Activated CD4-positive, alpha-beta memory T cell treated with anti-CD3 and anti-CD28 coated beads, Interleukin-2, amount 10 ng/mL, durations not matched to agents 7 days and 5 days (primary cell): ENCODE results near the gene BRCA2. TPM values are rescaled to one million over a fixed set of nuclear protein-coding genes. Genes with fewer than 3 reads are reported as not detected.

Experiments used
- CTCF ChIA-PET: fragments of 350-600 bp; sonication (Branson Sonifier 250); formaldehyde crosslinking; loops from one replicate; lab custom pipeline; 2021; ENCODE audit warnings: antibody characterized with exemption, inconsistent platforms; lab: Charles Lee
- POLR2A ChIA-PET: fragments of 350-600 bp; sonication (Branson Sonifier 250); formaldehyde crosslinking; loops from one replicate; lab custom pipeline; 2021; ENCODE audit warnings: antibody characterized with exemption; lab: Charles Lee
- DNase-seq: peaks from one replicate; pipeline ENCODE4 v3.0.0-alpha.2; 2020
- H3K27ac Mint-ChIP-seq: one replicate; pipeline ENCODE4 v1.8.0; 2021; ENCODE audit warnings: mild to moderate bottlenecking, mixed read lengths
- H3K27me3 Mint-ChIP-seq: one replicate; pipeline ENCODE4 v1.8.0; 2021; ENCODE audit warnings: mixed read lengths
- H3K36me3 Mint-ChIP-seq: one replicate; pipeline ENCODE4 v1.8.0; 2021; ENCODE audit warnings: low read depth, mixed read lengths
- H3K4me1 Mint-ChIP-seq: one replicate; pipeline ENCODE4 v1.8.0; 2021; ENCODE audit warnings: mixed read lengths
- H3K4me3 Mint-ChIP-seq: one replicate; pipeline ENCODE4 v1.8.0; 2021; ENCODE audit warnings: mild to moderate bottlenecking, mixed read lengths
- H3K9me3 Mint-ChIP-seq: one replicate; pipeline ENCODE4 v1.8.0; 2021; ENCODE audit warnings: mixed read lengths
- total RNA-seq, 2 experiments: library from RNA; stranded (reverse); gene quantifications; one replicate each; pipeline ENCODE4 v1.2.3, GENCODE V29; 2021

Gene BRCA2
- total RNA-seq, 2 experiments from 2014 or later: 18.3 to 23.6 TPM

DNA sequence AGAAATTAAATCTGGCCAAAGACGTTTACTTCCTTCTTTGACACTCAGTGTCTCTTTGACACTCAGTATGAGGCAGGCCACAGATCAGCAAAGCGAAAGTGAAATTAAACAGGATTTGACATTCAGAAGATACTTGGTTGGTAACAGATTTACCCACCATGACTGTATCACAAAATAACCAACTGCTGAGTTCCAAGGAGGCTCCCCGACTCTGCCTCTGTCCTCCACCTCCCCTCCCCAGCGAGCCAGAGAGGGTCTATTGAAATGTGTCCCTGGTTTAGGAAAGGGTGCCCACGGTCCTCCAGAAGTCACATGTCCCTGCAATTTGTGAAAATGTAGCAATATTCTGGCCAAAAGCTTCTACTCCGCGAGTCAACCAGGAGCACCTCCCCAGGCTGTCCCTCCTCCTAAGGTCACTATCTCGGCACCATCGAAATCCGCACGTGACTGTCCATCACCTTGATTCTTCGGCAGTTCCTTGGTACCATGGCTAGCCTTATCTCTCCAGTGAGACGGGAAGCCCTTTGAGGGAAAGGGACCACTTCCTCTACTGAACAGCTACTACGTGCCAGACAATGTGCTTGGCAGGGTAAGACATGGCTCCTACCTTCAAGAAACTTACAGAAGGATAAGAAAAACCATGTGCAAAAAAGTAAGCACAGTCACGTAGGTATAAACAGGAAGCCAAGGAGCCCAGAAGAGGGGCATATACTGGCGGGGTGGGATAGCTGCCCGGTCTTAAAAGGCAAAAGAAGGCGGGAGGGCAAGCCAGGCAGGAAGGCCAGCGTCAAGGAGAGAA lies 111.1 kb downstream of the BRCA2 start:
- POLR2A ChIA-PET: interaction anchor here (0.8 to 5.6 kb wide), 12 partner anchors 10 to 1392 kb away, joined by 3 to 121 read pairs (median 4); partner anchors contain the start of genes BRCA2, N4BP2L2, RFC3 and ZAR1L
- peak overlapping the region; percentile 99 for H3K27ac Mint-ChIP-seq
- H3K36me3 Mint-ChIP-seq: peaks cover 52% of the 10 kb centered on the region
- H3K27me3 Mint-ChIP-seq: no peaks in the 10 kb centered on the region
- CTCF ChIA-PET: interaction anchor here (0.8 to 1.4 kb wide), 4 partner anchors 13 to 179 kb away, joined by 3 to 5 read pairs (median 4); partner anchors contain the start of gene N4BP2L2
- peak overlapping the region; percentile 99 for H3K4me3 Mint-ChIP-seq
- H3K9me3 Mint-ChIP-seq: peaks cover 2% of the 10 kb centered on the region
- peaks cover 36% of the 10 kb centered on the region for H3K4me1 Mint-ChIP-seq
- peak; percentile 56 for DNase-seq

DNA sequence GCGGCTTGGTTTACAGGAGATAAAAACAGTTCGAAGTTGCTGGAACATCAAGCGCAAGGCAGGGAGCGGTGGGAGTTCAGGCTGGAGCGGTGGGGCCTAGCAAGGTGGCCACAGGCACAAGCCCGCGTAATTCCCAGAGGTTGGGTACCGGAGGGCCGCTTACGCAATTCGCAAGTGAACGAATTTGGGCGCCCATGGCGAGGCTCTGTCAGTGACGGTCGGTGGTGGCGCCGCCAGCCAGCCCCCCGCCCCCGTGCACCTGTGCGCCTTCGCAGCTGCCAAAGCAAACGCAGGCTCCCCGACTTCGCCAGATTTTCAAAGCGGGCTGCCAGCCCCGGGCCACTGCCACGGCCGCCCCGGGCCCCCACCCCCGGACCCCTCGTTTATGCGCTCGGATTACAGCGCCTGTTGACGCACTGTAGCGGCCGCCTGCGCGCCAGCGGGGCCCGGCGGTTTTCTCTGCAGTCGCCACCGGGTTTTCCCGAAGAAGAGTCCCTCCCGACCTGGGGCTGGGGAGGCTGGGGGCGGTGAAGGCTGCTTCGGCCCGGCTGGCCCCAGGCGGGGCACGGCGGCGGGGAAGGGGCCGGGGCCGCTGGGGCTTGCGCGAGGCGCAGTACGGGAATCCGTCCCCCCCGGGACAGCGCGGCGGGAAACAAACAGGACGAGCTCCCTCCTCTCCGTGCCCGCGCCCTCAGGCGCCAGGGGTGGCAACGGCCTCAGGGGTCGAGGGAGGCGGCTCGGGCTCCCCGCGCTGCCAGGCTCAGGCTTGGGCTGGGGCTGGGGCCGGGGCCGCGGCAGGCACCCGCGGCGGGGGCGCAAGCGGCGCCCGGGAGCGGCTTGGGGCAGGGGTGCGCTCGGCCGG lies 111.9 kb downstream of the BRCA2 start:
- peaks cover 2% of the 10 kb centered on the region for H3K9me3 Mint-ChIP-seq
- H3K36me3 Mint-ChIP-seq: peaks cover 44% of the 10 kb centered on the region
- CTCF ChIA-PET: interaction anchor here (0.8 to 1.4 kb wide), 4 partner anchors 13 to 111 kb away, joined by 3 to 6 read pairs (median 4); partner anchors contain the start of gene N4BP2L2

DNA sequence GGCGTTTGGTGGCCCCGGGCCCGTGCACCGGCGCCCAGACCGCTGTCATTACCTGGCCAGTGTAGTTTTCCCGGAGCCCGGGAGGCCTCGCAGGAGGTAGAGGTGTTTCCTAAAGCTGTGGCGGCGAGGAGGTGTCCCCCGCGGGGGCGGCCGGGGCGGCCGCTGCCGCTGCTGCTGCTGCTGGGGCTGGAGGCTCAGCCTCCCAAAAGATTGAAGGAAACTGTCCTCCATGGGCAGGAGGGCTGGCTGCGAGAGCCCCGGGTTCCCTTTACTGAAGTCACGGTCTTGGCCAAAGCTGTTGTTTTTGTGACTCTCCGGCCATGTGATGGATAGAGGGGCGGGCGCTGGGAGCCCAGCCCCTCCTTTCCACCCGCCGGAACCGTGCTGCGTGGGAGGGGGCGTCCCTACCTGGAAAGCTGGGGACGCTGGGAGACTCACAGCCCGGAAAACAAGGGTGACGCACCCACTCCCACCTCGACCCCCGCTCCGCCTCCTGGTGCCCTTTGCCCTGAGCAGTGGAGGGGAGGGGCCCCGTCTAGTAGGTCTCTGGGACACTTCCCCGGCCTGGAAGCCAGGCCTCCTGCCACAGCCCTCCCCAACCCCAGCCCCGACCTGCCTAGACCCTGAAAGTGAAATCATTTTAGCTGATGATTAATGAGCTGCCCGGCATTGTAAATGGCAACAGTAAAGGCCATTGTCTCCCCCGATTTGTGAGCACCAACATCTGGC lies 112.7 kb downstream of the BRCA2 start, which contains the start of gene N4BP2L1:
N4BP2L1 (minus strand) TSS at position 279 of the 729 bp plus-strand sequence; CDS start at position 231, 48 bp downstream.
- ChIA-PET POLR2A (interaction anchor here (0.8 to 5.6 kb wide), 18 partner anchors 12 to 621 kb away, joined by 3 to 121 read pairs (median 5); partner anchors contain the start of genes BRCA2, N4BP2L2 and ZAR1L), CTCF (interaction anchor here (0.7 to 1.4 kb wide), 3 partner anchors 15 to 223 kb away, joined by 3 to 6 read pairs (median 4); no protein-coding TSS in a partner anchor)
- Mint-ChIP-seq H3K4me3 (peak within 1 kb of the TSS; percentile 99), H3K27me3 (no peaks in the 10 kb centered on the region), H3K9me3 (no peaks in the 10 kb centered on the region), H3K27ac (peak within 1 kb of the TSS; percentile 99), H3K36me3 (peaks cover 36% of the 10 kb centered on the region), H3K4me1 (peaks cover 42% of the 10 kb centered on the region)
- peak; percentile 82 for DNase-seq

More for the DNA sequence above, 111.9 kb downstream of the BRCA2 start:
- POLR2A ChIA-PET: interaction anchor here (0.8 to 5.6 kb wide), 23 partner anchors 9 to 1391 kb away, joined by 3 to 121 read pairs (median 4); partner anchors contain the start of genes BRCA2, N4BP2L2, RFC3 and ZAR1L
- DNase-seq: peak; percentile 62
- Mint-ChIP-seq H3K27ac (peak overlapping the region; percentile 99), H3K4me1 (peaks cover 36% of the 10 kb centered on the region), H3K27me3 (no peaks in the 10 kb centered on the region), H3K4me3 (peak overlapping the region; percentile 99)

DNA sequence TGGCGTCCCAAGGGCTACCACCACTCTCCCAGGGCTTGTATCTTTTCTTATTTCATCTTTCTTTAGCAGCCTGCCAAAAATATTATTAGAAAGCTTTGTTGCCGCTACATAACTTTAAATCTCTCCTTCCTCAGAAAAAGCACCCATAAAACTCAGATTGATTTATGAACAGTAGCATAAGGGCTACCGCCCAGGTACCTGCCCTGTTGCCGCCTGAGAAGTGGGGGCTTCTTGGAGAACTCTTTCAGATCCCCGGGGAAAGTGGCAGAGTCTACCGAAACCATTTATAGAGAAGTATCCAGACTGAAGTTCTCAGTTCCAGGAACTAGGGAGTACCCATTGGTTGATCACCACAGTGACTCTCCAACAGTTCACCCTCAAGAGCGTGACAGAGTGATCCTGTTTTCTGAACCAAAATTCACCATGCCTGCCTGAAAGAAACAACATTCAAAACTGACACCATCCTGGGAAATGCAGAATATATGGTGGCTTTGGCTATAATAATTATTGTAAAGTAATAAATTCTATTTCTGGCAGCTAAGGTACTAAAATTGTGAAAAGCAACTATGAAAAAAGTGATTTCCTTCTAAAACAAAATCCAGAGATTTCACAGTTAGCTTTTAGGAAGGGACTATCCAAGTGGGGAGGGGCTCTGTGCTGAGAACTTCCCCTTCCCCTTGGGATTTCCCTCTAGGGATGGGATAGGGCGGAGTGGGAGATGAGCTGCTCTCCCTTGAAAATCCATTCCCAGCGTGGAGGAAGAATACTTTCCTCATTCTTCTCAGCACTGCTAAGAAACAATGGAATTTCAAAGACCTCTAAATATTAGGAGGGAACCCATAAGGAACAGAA lies 113.5 kb downstream of the BRCA2 start:
- CTCF ChIA-PET: interaction anchor here (0.7 to 1.4 kb wide), 3 partner anchors 14 to 222 kb away, joined by 3 to 6 read pairs (median 4); no protein-coding TSS in a partner anchor
- H3K4me1 Mint-ChIP-seq: peaks cover 39% of the 10 kb centered on the region
- peaks cover 29% of the 10 kb centered on the region for H3K36me3 Mint-ChIP-seq
- H3K9me3 Mint-ChIP-seq: no peaks in the 10 kb centered on the region
- H3K27me3 Mint-ChIP-seq: no peaks in the 10 kb centered on the region
- H3K4me3 Mint-ChIP-seq: peak overlapping the region; percentile 80
- POLR2A ChIA-PET: interaction anchor here (0.7 to 5.6 kb wide), 15 partner anchors 13 to 622 kb away, joined by 3 to 121 read pairs (median 5); partner anchors contain the start of genes BRCA2, N4BP2L2, PDS5B and ZAR1L
- no peak for DNase-seq
- H3K27ac Mint-ChIP-seq: peak overlapping the region; percentile 94

DNA sequence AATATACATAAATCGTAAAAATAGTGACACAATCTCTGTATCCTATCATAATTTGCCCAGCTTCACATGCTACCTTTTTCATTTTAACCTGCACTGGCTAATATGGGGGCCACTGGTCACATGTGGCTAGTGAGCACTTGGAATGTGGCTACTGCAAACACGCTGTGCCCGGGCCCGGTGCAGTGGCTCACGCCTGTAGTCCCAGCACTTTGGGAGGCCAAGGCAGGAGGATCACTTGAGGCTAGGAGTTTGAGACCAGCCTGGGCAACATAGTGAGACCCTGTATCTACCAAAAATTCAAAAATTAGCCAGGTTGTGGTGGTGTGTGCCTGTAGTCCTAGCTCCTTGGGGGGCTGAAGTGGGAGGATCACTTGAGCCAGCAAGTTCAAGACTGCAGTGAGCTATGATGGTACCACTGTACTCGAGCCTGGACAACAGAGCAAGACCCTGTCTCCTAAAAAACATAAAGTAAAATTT lies 114.2 kb downstream of the BRCA2 start:
- H3K4me1 Mint-ChIP-seq: peaks cover 33% of the 10 kb centered on the region
- no peaks in the 10 kb centered on the region for H3K9me3 Mint-ChIP-seq
- no peak overlapping the region for H3K27ac Mint-ChIP-seq
- ChIA-PET POLR2A (interaction anchor here (1.7 to 5.6 kb wide), 3 partner anchors 13 to 113 kb away, joined by 3 to 121 read pairs (median 5); partner anchors contain the start of genes BRCA2 and ZAR1L), CTCF (interaction anchor here (1.4 kb wide), 1 partner anchor 221 kb away, joined by 4 read pairs; no protein-coding TSS in a partner anchor)
- H3K36me3 Mint-ChIP-seq: peaks cover 22% of the 10 kb centered on the region
- DNase-seq: no peak
- H3K27me3 Mint-ChIP-seq: no peaks in the 10 kb centered on the region
- H3K4me3 Mint-ChIP-seq: no peak overlapping the region

DNA sequence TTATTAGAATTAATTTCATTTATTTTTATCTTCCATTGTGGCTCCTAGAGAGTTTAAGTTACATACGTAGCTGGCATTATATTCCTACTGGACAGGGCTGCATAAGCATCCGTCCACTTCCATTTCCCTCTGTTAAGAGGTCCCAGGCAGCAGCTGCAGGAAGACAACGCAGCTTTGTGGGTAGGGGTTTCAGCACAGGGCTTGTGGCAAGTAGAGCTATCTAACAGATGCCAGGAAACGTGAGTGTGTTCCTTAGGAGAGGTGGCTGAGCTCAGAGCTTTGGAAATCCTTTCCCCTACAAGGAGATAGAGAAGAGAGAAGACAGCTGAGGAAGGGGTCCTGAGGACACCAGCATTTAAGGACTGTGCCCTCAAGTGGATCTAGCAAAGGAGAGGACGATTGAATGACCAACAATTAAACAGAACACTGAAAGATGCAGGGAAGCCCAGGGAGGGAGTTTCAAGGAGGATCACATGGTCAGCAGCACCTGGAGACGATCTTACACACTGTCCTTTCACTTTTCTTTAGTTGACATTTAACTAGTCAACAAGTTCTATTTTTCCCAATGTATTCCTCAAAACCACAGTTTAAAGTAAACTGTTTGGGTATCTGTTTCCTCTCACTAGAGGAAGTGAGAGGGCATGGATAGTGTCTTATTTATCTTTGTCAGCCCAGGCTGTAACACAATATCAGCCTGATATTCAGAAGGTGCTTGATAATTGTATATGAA lies 114.9 kb downstream of the BRCA2 start:
- no peak overlapping the region for H3K4me3 Mint-ChIP-seq
- H3K27ac Mint-ChIP-seq: no peak overlapping the region
- POLR2A ChIA-PET: interaction anchor here (1.7 kb wide), 1 partner anchor 13 kb away, joined by 3 read pairs; no protein-coding TSS in a partner anchor
- peaks cover 30% of the 10 kb centered on the region for H3K4me1 Mint-ChIP-seq
- no peak for DNase-seq
- H3K9me3 Mint-ChIP-seq: no peaks in the 10 kb centered on the region
- CTCF ChIA-PET: no interaction called here
- no peaks in the 10 kb centered on the region for H3K27me3 Mint-ChIP-seq
- peaks cover 20% of the 10 kb centered on the region for H3K36me3 Mint-ChIP-seq

DNA sequence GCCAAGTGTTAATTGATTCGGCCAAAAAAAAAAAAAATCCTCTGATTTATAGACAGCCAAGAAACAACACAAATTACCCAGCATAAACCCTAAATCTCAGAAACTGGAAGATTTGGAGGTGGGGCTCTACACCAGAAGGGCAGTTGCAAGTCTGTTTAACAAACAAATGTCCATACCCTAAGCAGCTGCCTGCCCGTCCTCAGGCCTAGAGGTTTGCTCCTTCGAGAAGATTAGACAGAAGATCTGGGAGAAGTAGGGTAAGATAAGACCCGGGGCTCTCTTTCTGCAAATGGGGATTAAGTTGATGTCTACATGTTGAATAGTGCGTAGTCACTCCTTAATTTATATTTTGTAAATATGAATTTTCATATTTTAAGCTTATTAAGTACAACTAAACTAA lies 116.1 kb downstream of the BRCA2 start:
- POLR2A ChIA-PET: interaction anchor here (1.2 kb wide), 1 partner anchor 23 kb away, joined by 3 read pairs; no protein-coding TSS in a partner anchor
- H3K27me3 Mint-ChIP-seq: no peaks in the 10 kb centered on the region
- H3K4me3 Mint-ChIP-seq: no peak overlapping the region
- H3K4me1 Mint-ChIP-seq: peaks cover 22% of the 10 kb centered on the region
- peaks cover 11% of the 10 kb centered on the region for H3K36me3 Mint-ChIP-seq
- no peak for DNase-seq
- H3K9me3 Mint-ChIP-seq: no peaks in the 10 kb centered on the region
- CTCF ChIA-PET: no interaction called here
- H3K27ac Mint-ChIP-seq: no peak overlapping the region

DNA sequence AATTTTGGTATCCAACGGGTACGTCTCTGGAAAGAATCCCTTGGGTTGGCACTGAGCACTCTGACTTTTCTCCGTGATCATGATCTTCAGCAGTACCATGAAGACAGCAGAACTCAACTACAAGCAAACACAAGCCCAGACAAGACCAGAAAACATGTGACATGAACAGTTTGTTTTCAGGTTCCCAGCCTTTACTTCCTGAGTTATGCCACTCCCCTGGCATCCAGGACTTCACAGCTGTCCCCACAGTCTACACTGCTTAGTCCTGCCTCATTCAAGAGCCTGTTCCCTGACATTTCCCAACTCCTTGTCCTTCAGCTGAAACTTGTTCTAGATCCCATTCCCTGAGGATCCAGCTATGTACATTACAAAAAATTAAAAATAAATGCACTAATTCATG lies 117.5 kb downstream of the BRCA2 start:
- Mint-ChIP-seq H3K36me3 (peaks cover 5% of the 10 kb centered on the region), H3K27ac (no peak overlapping the region), H3K4me3 (no peak overlapping the region), H3K27me3 (no peaks in the 10 kb centered on the region), H3K4me1 (peaks cover 20% of the 10 kb centered on the region), H3K9me3 (no peaks in the 10 kb centered on the region)
- ChIA-PET CTCF (no interaction called here), POLR2A (no interaction called here)
- DNase-seq: no peak

DNA sequence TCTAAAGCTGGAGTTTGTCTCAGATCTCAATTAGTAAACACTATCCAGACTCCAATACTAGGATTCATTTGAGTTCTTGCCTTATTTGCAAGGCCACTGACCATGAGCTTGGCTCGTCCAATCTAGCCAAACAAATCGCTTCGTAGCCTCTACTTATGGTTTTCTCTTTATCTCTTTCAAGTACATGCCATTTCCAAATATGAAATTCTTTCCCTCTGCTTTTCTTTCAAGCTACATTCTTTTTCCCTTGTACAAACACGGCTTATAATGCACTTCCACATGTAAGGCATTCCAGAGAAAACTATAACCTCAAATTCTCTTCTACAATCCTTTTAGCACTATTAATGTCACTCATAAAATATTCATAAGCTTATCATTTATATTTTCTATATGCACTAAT lies 123.6 kb downstream of the BRCA2 start:
- Mint-ChIP-seq H3K9me3 (no peaks in the 10 kb centered on the region), H3K36me3 (no peaks in the 10 kb centered on the region), H3K27me3 (no peaks in the 10 kb centered on the region), H3K4me1 (peaks cover 5% of the 10 kb centered on the region), H3K4me3 (no peak overlapping the region), H3K27ac (no peak overlapping the region)
- POLR2A ChIA-PET: interaction anchor here (1.0 kb wide), 1 partner anchor 13 kb away, joined by 3 read pairs; no protein-coding TSS in a partner anchor
- CTCF ChIA-PET: interaction anchor here (2.5 kb wide), 1 partner anchor 13 kb away, joined by 5 read pairs; no protein-coding TSS in a partner anchor
- no peak for DNase-seq

DNA sequence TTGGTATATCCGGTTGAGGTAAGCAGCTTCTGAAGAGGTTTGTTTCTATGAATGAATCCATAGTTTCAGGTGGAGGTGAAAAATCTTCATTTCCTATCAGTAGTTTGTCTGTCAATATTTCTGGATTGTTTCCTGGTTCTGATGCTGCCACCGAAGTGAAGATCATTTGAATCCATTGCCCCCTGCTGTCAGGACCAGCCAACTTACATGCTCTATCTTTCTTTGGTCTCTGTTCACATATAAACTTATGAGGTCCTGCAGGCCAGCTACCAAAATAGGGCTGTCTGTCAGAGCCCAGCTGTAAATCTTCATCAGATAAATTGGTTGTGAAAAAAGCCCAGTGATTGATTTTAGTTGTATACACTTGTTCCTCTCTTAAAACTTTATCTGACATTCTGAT lies 127.8 kb downstream of the BRCA2 start:
- Mint-ChIP-seq H3K27ac (no peak overlapping the region), H3K27me3 (no peaks in the 10 kb centered on the region), H3K36me3 (no peaks in the 10 kb centered on the region), H3K4me1 (peaks cover 12% of the 10 kb centered on the region), H3K9me3 (no peaks in the 10 kb centered on the region), H3K4me3 (no peak overlapping the region)
- POLR2A ChIA-PET: interaction anchor here (0.8 to 1.0 kb wide), 2 partner anchors 13 to 16 kb away, joined by 3 to 4 read pairs; partner anchors contain the start of gene N4BP2L1
- CTCF ChIA-PET: interaction anchor here (1.2 to 1.5 kb wide), 2 partner anchors 15 to 196 kb away, joined by 3 to 4 read pairs; partner anchors contain the start of gene N4BP2L1
- DNase-seq: peak; percentile 46
